GM12878 (cell line): ENCODE measurements around the gene ACACB.

ENCODE experiments used
- JUND ChIP-seq: IDR thresholded peaks from 2 replicates; pipeline ENCODE4 v1.6.1; 2012; ENCODE audit warnings: low read depth, mild to moderate bottlenecking, low read length, improper control_type of control experiment, moderate library complexity
- LARP7 ChIP-seq: fragments of 450-650 bp; IDR thresholded peaks from 2 replicates; pipeline ENCODE4 v1.6.1; 2017; ENCODE audit warnings: mild to moderate bottlenecking
- POLR2A ChIP-seq: IDR thresholded peaks from 2 replicates; pipeline ENCODE4 v1.6.1; 2011; ENCODE audit warnings: low read depth, mild to moderate bottlenecking, low read length
- RAD21 ChIP-seq: IDR thresholded peaks from 2 replicates; pipeline ENCODE4 v1.6.1; 2011; ENCODE audit warnings: mild to moderate bottlenecking, low read depth, low read length, moderate library complexity; ENCODE audit not compliant: insufficient read depth
- YBX1 ChIP-seq: fragments of 450-650 bp; IDR thresholded peaks from 2 replicates; pipeline ENCODE4 v1.6.1; 2016; ENCODE audit warnings: antibody characterized with exemption
- TF ChIP-seq, protein P1 (sequence below): fragments of 450-650 bp; IDR thresholded peaks from 2 replicates; pipeline ENCODE4 v1.6.1; 2017; ENCODE audit warnings: low read depth, mild to moderate bottlenecking, moderate library complexity
- TF ChIP-seq, protein P2 (sequence below): IDR thresholded peaks from 2 replicates; pipeline ENCODE4 v1.6.1; 2012; ENCODE audit warnings: mild to moderate bottlenecking, low read depth, low read length
- TF ChIP-seq, protein P3 (sequence below), 3 experiments: IDR thresholded peaks in 2 of 3; conservative IDR thresholded peaks in 1 of 3; 2 replicates each; pipeline ENCODE4 v1.5.1; 2011; ENCODE audit warnings: low read depth in 3 of 3, low read length in 3 of 3, mild to moderate bottlenecking in 3 of 3, control low read depth in 2 of 3, moderate library complexity in 2 of 3, inconsistent platforms in 1 of 3, mixed read lengths in 1 of 3; ENCODE audit not compliant: control insufficient read depth in 2 of 3, insufficient read depth in 1 of 3; ENCODE audit errors: extremely low read depth in 1 of 3

DNA sequence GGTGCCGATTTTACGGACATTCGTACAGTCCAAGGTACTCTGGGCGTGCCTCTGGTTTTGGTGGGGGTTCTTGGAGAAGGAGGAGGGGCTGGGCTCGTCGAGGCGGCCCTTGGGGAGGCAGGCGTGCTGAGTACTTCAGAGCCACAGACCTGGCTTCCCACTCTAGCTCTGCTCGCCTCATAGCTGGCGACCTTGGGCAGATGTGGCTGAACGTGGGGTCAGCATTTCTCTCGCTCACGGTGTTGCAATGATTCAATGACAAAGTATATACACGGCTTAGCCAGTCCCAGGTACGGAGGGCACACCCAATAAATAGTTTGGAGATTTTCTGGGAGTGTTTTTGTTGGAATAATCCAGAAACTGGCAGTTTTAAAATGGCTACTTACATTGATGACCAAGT is 117.6 kb downstream of the ACACB start:
- TF ChIP-seq RAD21 (no peak), YBX1 (no peak), JUND (no peak), POLR2A (no peak), LARP7 (no peak)
- TF ChIP-seq, protein P1, sequence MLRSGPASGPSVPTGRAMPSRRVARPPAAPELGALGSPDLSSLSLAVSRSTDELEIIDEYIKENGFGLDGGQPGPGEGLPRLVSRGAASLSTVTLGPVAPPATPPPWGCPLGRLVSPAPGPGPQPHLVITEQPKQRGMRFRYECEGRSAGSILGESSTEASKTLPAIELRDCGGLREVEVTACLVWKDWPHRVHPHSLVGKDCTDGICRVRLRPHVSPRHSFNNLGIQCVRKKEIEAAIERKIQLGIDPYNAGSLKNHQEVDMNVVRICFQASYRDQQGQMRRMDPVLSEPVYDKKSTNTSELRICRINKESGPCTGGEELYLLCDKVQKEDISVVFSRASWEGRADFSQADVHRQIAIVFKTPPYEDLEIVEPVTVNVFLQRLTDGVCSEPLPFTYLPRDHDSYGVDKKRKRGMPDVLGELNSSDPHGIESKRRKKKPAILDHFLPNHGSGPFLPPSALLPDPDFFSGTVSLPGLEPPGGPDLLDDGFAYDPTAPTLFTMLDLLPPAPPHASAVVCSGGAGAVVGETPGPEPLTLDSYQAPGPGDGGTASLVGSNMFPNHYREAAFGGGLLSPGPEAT = no peak
- TF ChIP-seq, protein P2, sequence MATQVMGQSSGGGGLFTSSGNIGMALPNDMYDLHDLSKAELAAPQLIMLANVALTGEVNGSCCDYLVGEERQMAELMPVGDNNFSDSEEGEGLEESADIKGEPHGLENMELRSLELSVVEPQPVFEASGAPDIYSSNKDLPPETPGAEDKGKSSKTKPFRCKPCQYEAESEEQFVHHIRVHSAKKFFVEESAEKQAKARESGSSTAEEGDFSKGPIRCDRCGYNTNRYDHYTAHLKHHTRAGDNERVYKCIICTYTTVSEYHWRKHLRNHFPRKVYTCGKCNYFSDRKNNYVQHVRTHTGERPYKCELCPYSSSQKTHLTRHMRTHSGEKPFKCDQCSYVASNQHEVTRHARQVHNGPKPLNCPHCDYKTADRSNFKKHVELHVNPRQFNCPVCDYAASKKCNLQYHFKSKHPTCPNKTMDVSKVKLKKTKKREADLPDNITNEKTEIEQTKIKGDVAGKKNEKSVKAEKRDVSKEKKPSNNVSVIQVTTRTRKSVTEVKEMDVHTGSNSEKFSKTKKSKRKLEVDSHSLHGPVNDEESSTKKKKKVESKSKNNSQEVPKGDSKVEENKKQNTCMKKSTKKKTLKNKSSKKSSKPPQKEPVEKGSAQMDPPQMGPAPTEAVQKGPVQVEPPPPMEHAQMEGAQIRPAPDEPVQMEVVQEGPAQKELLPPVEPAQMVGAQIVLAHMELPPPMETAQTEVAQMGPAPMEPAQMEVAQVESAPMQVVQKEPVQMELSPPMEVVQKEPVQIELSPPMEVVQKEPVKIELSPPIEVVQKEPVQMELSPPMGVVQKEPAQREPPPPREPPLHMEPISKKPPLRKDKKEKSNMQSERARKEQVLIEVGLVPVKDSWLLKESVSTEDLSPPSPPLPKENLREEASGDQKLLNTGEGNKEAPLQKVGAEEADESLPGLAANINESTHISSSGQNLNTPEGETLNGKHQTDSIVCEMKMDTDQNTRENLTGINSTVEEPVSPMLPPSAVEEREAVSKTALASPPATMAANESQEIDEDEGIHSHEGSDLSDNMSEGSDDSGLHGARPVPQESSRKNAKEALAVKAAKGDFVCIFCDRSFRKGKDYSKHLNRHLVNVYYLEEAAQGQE = no peak
- TF ChIP-seq, protein P3, sequence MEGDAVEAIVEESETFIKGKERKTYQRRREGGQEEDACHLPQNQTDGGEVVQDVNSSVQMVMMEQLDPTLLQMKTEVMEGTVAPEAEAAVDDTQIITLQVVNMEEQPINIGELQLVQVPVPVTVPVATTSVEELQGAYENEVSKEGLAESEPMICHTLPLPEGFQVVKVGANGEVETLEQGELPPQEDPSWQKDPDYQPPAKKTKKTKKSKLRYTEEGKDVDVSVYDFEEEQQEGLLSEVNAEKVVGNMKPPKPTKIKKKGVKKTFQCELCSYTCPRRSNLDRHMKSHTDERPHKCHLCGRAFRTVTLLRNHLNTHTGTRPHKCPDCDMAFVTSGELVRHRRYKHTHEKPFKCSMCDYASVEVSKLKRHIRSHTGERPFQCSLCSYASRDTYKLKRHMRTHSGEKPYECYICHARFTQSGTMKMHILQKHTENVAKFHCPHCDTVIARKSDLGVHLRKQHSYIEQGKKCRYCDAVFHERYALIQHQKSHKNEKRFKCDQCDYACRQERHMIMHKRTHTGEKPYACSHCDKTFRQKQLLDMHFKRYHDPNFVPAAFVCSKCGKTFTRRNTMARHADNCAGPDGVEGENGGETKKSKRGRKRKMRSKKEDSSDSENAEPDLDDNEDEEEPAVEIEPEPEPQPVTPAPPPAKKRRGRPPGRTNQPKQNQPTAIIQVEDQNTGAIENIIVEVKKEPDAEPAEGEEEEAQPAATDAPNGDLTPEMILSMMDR (IDR thresholded peaks at IDR 0.05 in 2 of 3, conservative IDR thresholded peaks at IDR 0.05 in 1 of 3; ENCODE audit: control insufficient read depth in 2 of 3, extremely low read depth in 1 of 3, insufficient read depth in 1 of 3, low read depth in 3 of 3, low read length in 3 of 3) = no peak
